Measurements from ENCODE around the gene ARHGEF7.

DNA sequence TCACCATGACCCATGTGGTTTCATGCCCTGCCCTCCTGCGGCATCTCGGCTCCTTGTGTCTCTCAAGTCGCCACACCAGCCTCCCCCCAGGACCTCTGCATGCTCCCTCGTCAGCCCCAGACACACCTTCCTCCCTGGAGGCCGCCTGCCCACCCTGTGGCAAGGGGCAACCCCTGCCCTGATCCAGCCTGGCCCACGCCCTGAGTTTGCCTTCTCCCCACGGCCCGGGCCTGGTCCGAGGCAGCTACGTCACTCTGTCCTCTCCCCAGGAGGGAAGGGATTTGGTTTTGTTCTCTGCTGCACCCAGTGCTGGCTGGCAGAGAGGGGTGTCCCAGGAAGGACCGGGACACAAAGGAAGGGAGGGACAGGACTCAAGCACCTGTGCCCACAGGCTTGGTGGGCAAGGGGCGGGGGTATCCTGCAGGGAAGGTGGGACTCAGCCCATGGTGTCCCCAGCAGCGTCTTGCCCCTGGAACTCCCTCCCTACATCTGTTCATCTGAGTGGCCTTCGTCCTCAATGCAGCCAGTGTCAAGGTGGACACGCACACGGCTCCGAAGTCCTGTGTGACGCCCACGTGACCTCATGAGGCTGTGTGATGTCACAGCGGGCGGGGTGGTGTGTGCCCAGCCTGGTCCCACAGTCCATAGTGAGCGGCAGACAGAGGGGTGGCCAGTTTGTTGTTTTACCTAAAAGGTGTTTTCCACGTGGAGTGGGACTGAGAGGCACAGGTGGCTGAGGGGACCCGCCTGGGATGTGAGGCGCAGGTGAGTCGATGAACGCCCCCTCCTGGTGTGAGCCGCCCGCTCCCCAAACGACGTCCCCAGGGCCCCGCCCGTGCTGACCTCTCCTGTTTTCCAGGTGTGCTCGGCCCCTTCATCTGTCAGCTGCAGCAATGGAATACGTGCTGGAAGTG, 205.1 kb downstream of the ARHGEF7 start, which contains the start of gene TEX29:
- no peak for TF ChIP-seq CTCF (conservative IDR thresholded peaks at IDR 0.05; ENCODE audit: low read length)
- no peak for TF ChIP-seq EZH2phosphoT487 (IDR thresholded peaks at IDR 0.05; ENCODE audit: borderline replicate concordance, low read depth, low read length)
